Activated CD8-positive, alpha-beta memory T cell treated with anti-CD3 and anti-CD28 coated beads, Interleukin-2, amount 50 U/mL, for 24 hours (primary cell): ENCODE data around the gene DPY30.
"Not testable (repeated sequence)": the region's sequence is repeated elsewhere in the genome, so short reads cannot be mapped to it uniquely, and the experiment has no call there.

ENCODE experiments used
- DNase-seq: peaks from one replicate; pipeline ENCODE4 v3.0.0-alpha.2; 2020; ENCODE audit errors: extremely low read depth

DPY30 gene

GRCh38 chr2:32039447-32040219 lies at the start of gene DPY30:
DPY30 (minus strand) TSS chr2:32039805; CDS start chr2:32039456, 349 bp downstream.
- DNase-seq: peak; percentile 83

GRCh38 chr2:32074134-32074506 lies 34.5 kb upstream of the DPY30 start:
- no peak for DNase-seq

- no peak for DNase-seq
Measured at GRCh38 chr2:32067549-32067948, 27.9 kb upstream of the DPY30 start.

- DNase-seq: no peak
Measured at GRCh38 chr2:32064713-32065112, 25.1 kb upstream of the DPY30 start.

- no peak for DNase-seq
Measured at GRCh38 chr2:32064021-32064601, 24.5 kb upstream of the DPY30 start.

- peak; percentile 90 for DNase-seq
Measured at GRCh38 chr2:32063310-32064020, 23.9 kb upstream of the DPY30 start, which contains the start of gene SPAST. SPAST (plus strand) TSS chr2:32063556; CDS start chr2:32063832, 276 bp downstream.

GRCh38 chr2:32061973-32062861 lies 22.6 kb upstream of the DPY30 start:
- no peak for DNase-seq

GRCh38 chr2:32061430-32061829 lies 21.8 kb upstream of the DPY30 start:
- DNase-seq: no peak

- DNase-seq: no peak
Measured at GRCh38 chr2:32060266-32060665, 20.7 kb upstream of the DPY30 start.

GRCh38 chr2:32058130-32058529 lies 18.5 kb upstream of the DPY30 start:
- no peak for DNase-seq

- DNase-seq: not testable (repeated sequence)
Measured at GRCh38 chr2:32054583-32054982, 15.0 kb upstream of the DPY30 start.

- no peak for DNase-seq
Measured at GRCh38 chr2:32051836-32052439, 12.3 kb upstream of the DPY30 start.

- DNase-seq: no peak
Measured at GRCh38 chr2:32043561-32043960, 4.0 kb upstream of the DPY30 start.

- not testable (repeated sequence) for DNase-seq
Measured at GRCh38 chr2:32034198-32034887, 5.3 kb downstream of the DPY30 start.

- DNase-seq: not testable (repeated sequence)
Measured at GRCh38 chr2:32018789-32019482, 20.7 kb downstream of the DPY30 start.

GRCh38 chr2:32012872-32013271 lies 26.7 kb downstream of the DPY30 start:
- DNase-seq: no peak

GRCh38 chr2:32011485-32011960 lies 28.1 kb downstream of the DPY30 start:
- DNase-seq: no peak

- DNase-seq: peak; percentile 83
Measured at GRCh38 chr2:32010670-32011484, 28.7 kb downstream of the DPY30 start, which contains the start of gene MEMO1. MEMO1 (minus strand) TSS chr2:32011008; CDS start chr2:32010247, 761 bp downstream.

- peak; percentile 24 for DNase-seq
Measured at GRCh38 chr2:32010280-32010669, 29.3 kb downstream of the DPY30 start.
